Thyroid gland (tissue), 4 donors: ENCODE results near the gene PARD3. TPM values are rescaled to one million over a fixed set of nuclear protein-coding genes. Genes with fewer than 3 reads are reported as not detected.

ENCODE experiments used
- DNase-seq, 2 donors: peaks; one replicate each; pipeline ENCODE4 v3.0.0-alpha.2; 2019
- H3K27ac ChIP-seq, 3 donors: fragments of 200-600 bp; sonication (generic); 1 replicate in 2 of 3; 2 replicates in 1 of 3; pipeline ENCODE4 v1.5.1; 2016 to 2019; ENCODE audit warnings: mild to moderate bottlenecking in 1 of 3, moderate library complexity in 1 of 3
- H3K27me3 ChIP-seq: fragments of 200-600 bp; sonication (generic); one replicate; pipeline ENCODE4 v1.5.1; 2019
- H3K36me3 ChIP-seq, 2 donors: fragments of 200-600 bp; sonication (generic); one replicate each; pipeline ENCODE4 v1.5.1; 2016 to 2019
- H3K4me1 ChIP-seq, 2 donors: fragments of 200-600 bp; sonication (generic); one replicate each; pipeline ENCODE4 v1.5.1; 2017 to 2019
- H3K4me3 ChIP-seq, 3 donors: fragments of 200-600 bp; sonication (generic); replicated peaks in 1 of 3; 1 replicate in 2 of 3; 2 replicates in 1 of 3; pipeline ENCODE4 v1.5.1; 2016; ENCODE audit warnings: mild to moderate bottlenecking in 1 of 3
- H3K9me3 ChIP-seq: fragments of 200-600 bp; sonication (generic); one replicate; pipeline ENCODE4 v1.5.1; 2017
- POLR2A ChIP-seq, 2 donors: fragments of 450-650 bp; IDR thresholded peaks; one replicate each; pipeline ENCODE4 v1.6.1; 2017; ENCODE audit warnings: antibody characterized with exemption in 2 of 2, mild to moderate bottlenecking in 2 of 2, moderate library complexity in 1 of 2
- WGBS, 2 donors: methylation state at CpG; one replicate each; pipeline ENCODE4 v1.1.5; 2017; 5-methylcytosine and 5-hydroxymethylcytosine counted together
- intact Hi-C: fragments of 100-400 bp; cut with DNase I; formaldehyde crosslinking; loops from one replicate; pipeline ENCODE4 v1.15.1; 2023
- total RNA-seq, 4 donors: library from RNA; depleted of rRNA; stranded (reverse); fragments of >200 nt; gene quantifications; one replicate each; pipeline ENCODE4 v1.2.3, GENCODE V29; 2016
- TF ChIP-seq, protein P1 (sequence below), 6 experiments: fragments of 200-600 bp in 3 of 6; fragments of 450-650 bp in 3 of 6; sonication (generic) in 3 of 6; IDR thresholded peaks; one replicate each; pipeline ENCODE4 v1.5.1; 2016 to 2019; ENCODE audit warnings: antibody characterized with exemption in 6 of 6, mild to moderate bottlenecking in 2 of 6, inconsistent platforms in 1 of 6, moderate library complexity in 1 of 6

Gene PARD3
- total RNA-seq, 4 donors from 2014 or later = 48.6 to 88.4 (median 57.7) TPM

DNA sequence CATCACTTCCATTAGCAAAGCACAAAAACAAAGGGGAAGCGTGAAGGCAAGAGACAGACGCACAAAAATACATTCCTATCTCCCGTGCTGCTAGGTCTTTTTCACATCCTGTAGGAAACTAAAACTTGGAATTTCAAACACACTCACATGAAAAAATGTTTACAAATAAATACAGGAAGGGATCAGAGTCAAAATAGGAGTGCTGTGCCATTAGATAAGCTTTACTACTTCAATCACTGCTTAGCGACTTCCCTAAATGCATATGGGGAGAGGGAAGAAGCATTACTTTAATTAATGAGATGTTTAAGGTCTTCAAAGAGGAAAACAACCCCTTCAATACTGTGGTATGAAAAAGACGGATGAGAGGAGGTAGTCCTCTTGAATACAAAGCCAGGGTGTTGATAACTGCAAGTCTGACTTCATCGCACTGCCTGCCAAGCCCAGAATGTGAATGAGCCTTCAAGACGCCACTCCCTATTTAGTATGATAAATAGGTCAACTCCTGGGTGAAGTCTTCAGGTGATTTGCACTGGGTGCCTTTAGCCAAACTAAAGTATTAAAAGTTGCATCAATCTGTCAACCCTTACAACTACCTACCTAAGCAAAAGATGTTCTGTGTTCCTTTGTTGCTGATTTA, 13.9 kb downstream of the PARD3 start:
- H3K4me3 ChIP-seq = no peak overlapping the region
- H3K36me3 ChIP-seq = no peaks in the 10 kb centered on the region
- intact Hi-C loops = no loop called here
- no peaks in the 10 kb centered on the region for H3K4me1 ChIP-seq
- H3K9me3 ChIP-seq = no peaks in the 10 kb centered on the region
- no peak for DNase-seq
- 71 to 81% methylated on average over 7 of the region's 7 CpGs for WGBS, 2 donors
- TF ChIP-seq, protein P1, sequence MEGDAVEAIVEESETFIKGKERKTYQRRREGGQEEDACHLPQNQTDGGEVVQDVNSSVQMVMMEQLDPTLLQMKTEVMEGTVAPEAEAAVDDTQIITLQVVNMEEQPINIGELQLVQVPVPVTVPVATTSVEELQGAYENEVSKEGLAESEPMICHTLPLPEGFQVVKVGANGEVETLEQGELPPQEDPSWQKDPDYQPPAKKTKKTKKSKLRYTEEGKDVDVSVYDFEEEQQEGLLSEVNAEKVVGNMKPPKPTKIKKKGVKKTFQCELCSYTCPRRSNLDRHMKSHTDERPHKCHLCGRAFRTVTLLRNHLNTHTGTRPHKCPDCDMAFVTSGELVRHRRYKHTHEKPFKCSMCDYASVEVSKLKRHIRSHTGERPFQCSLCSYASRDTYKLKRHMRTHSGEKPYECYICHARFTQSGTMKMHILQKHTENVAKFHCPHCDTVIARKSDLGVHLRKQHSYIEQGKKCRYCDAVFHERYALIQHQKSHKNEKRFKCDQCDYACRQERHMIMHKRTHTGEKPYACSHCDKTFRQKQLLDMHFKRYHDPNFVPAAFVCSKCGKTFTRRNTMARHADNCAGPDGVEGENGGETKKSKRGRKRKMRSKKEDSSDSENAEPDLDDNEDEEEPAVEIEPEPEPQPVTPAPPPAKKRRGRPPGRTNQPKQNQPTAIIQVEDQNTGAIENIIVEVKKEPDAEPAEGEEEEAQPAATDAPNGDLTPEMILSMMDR (IDR thresholded peaks at IDR 0.05) = no peak
- no peak for TF ChIP-seq POLR2A (IDR thresholded peaks at IDR 0.05)
- H3K27me3 ChIP-seq = no peaks in the 10 kb centered on the region
- H3K27ac ChIP-seq = no peak overlapping the region

DNA sequence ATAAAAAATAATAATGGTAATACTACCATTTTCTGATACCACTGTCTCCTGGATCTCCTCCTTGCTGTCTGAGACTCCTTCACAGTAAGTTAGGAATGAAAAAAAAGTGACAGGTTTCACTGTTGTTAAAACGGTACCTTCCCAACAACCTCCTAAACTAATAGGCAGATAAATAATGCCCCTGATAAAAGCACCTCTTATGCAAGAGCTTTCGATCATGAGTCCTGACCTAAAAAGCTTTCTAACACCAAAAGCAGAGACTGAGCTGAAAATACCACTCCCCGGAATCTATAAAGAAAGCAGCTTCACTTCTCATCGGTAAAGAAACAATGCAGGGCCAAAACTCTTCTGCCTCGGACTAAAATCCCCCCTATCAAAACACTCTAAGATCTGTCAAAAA, 14.5 kb downstream of the PARD3 start:
- no peak for TF ChIP-seq POLR2A (IDR thresholded peaks at IDR 0.05)
- Histone ChIP-seq H3K4me1 (no peaks in the 10 kb centered on the region), H3K9me3 (no peaks in the 10 kb centered on the region), H3K36me3 (no peaks in the 10 kb centered on the region), H3K4me3 (no peak overlapping the region), H3K27ac (no peak overlapping the region), H3K27me3 (no peaks in the 10 kb centered on the region)
- no peak for DNase-seq
- 68 to 70% methylated on average over 5 of the region's 5 CpGs for WGBS, 2 donors
- intact Hi-C loops = no loop called here

DNA sequence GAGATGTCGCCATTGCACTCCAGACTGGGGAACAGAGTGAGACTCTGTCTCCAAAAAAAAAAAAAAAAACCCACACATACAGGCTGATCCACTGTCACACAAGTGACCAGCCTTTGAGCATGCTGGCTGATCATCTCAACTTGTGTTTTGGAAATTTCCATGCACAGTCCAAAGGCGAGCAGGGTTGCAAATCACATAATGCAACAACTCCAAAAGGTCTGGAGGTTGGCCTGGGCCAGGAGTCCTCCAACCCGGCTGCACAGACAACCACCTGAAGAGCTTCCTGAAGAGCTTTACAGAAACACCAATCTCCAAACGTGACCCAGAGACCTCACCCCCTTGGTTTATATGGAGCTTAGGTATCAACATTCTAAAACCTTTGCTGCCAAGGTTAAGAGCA, 16.4 kb downstream of the PARD3 start:
- no peaks in the 10 kb centered on the region for H3K9me3 ChIP-seq
- H3K36me3 ChIP-seq = no peaks in the 10 kb centered on the region
- 77 to 82% methylated on average over 4 of the region's 4 CpGs for WGBS, 2 donors
- no peak overlapping the region for H3K4me3 ChIP-seq
- no peaks in the 10 kb centered on the region for H3K4me1 ChIP-seq
- no peak for TF ChIP-seq POLR2A (IDR thresholded peaks at IDR 0.05)
- TF ChIP-seq, protein P1 (IDR thresholded peaks at IDR 0.05) = no peak
- no peak for DNase-seq
- no peak overlapping the region for H3K27ac ChIP-seq
- H3K27me3 ChIP-seq = no peaks in the 10 kb centered on the region
- intact Hi-C loops = no loop called here

DNA sequence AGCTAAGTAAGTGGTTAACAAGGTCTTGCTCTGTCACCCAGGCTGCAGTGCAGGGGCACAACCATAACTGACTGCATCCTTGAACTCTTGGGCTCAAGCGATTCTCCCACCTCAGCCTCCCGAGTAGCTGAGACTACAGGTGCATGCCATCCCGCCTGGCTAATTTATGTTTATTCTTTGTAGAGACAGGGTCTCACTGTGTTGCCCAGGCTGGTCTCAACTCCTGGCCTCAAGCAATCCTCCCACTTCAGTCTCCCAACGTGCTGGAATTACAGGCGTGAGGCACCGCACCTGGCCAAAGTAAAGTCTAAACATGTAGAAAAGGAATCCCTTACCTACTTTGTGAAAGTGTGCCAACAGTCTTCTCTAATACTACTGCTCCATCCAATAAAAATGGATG, 17.9 kb downstream of the PARD3 start:
- 91 to 100% methylated on average over 6 of the region's 6 CpGs for WGBS, 2 donors
- H3K27ac ChIP-seq = no peak overlapping the region
- H3K4me3 ChIP-seq = no peak overlapping the region
- TF ChIP-seq, protein P1 (IDR thresholded peaks at IDR 0.05) = no peak
- no peak for TF ChIP-seq POLR2A (IDR thresholded peaks at IDR 0.05)
- H3K4me1 ChIP-seq = no peaks in the 10 kb centered on the region
- intact Hi-C loops = no loop called here
- no peaks in the 10 kb centered on the region for H3K36me3 ChIP-seq
- DNase-seq = no peak
- H3K9me3 ChIP-seq = no peaks in the 10 kb centered on the region
- H3K27me3 ChIP-seq = no peaks in the 10 kb centered on the region

DNA sequence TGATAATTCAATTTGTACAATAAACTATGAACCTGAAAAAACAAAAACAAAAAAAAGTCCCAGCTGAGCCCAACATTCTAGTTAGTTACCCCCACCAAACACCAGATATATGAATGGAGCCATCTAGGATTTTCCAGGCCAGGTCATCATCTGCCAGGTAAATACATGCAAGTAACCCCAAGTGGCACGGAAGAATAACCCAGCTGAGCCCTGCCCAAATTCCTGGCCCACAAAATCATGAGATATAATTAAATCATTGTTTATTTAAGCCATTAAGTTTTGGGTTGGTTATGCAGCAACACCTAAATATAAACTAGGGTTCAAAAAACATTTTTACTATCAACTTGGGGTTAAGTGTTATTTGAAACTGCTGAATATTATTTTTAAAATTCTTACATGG, 19.0 kb downstream of the PARD3 start:
- H3K36me3 ChIP-seq = no peaks in the 10 kb centered on the region
- intact Hi-C loops = no loop called here
- no peak for DNase-seq
- H3K4me3 ChIP-seq = no peak overlapping the region
- H3K27ac ChIP-seq = no peak overlapping the region
- H3K4me1 ChIP-seq = no peaks in the 10 kb centered on the region
- no peak for TF ChIP-seq POLR2A (IDR thresholded peaks at IDR 0.05)
- TF ChIP-seq, protein P1 (IDR thresholded peaks at IDR 0.05) = no peak
- H3K9me3 ChIP-seq = no peaks in the 10 kb centered on the region
- 89 to 97% methylated on average over 1 of the region's 1 CpG for WGBS, 2 donors
- H3K27me3 ChIP-seq = no peaks in the 10 kb centered on the region
